ENCODE measurements around the gene KCND2. TPM values are rescaled to one million over a fixed set of nuclear protein-coding genes. Genes with fewer than 3 reads are reported as not detected.

The KCND2 gene
- total RNA-seq, 2 experiments from 2014 or later, result not detected

- Mint-ChIP-seq H3K4me1 (no peaks in the 10 kb centered on the region), H3K4me3 (no peak overlapping the region), H3K36me3 (ENCODE audit: low read depth) (no peaks in the 10 kb centered on the region), H3K27ac (no peak overlapping the region), H3K9me3 (peaks cover 25% of the 10 kb centered on the region), H3K27me3 (no peaks in the 10 kb centered on the region)
- POLR2A ChIA-PET, result no interaction called here
- DNase-seq, result no peak
- CTCF ChIA-PET, result no interaction called here
Observed at GRCh38 chr7:120452665-120453064, 179.7 kb downstream of the KCND2 start.

- no peaks in the 10 kb centered on the region for H3K36me3 Mint-ChIP-seq (ENCODE audit: low read depth)
- ChIA-PET CTCF (no interaction called here), POLR2A (no interaction called here)
- no peaks in the 10 kb centered on the region for H3K27me3 Mint-ChIP-seq
- DNase-seq, result no peak
- peaks cover 24% of the 10 kb centered on the region for H3K9me3 Mint-ChIP-seq
- no peak overlapping the region for H3K27ac Mint-ChIP-seq
- H3K4me1 Mint-ChIP-seq, result no peaks in the 10 kb centered on the region
- H3K4me3 Mint-ChIP-seq, result no peak overlapping the region
Observed at GRCh38 chr7:120456699-120457098, 183.7 kb downstream of the KCND2 start.

- H3K4me3 Mint-ChIP-seq, result no peak overlapping the region
- CTCF ChIA-PET, result interaction anchor here (0.7 kb wide), 1 partner anchor 215 kb away, joined by 5 read pairs; no protein-coding TSS in a partner anchor
- H3K9me3 Mint-ChIP-seq, result peaks cover 13% of the 10 kb centered on the region
- no peaks in the 10 kb centered on the region for H3K27me3 Mint-ChIP-seq
- no peaks in the 10 kb centered on the region for H3K4me1 Mint-ChIP-seq
- H3K27ac Mint-ChIP-seq, result no peak overlapping the region
- POLR2A ChIA-PET, result no interaction called here
- H3K36me3 Mint-ChIP-seq (ENCODE audit: low read depth), result no peaks in the 10 kb centered on the region
- DNase-seq, result no peak
Observed at GRCh38 chr7:120460949-120461348, 188.0 kb downstream of the KCND2 start.

DNA sequence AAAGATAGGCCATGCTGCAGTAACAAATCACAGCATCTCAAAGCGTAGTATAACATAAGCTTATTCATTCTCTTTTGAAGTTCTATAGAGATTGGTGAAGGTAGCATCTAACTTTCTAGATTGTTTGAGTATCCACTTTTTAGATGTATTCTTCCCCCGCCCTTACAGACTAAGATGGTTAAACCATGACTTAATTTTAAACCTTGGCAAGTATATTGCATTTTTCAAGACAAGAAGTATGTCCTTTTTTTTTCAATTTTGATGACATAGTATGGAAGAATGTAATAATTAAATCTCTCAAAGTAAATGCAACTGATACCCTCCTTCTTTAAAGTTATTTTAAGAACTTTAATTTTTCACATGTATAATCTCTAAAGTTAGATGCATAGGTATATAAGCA, 190.0 kb downstream of the KCND2 start:
- ChIA-PET CTCF (no interaction called here), POLR2A (no interaction called here)
- Mint-ChIP-seq H3K36me3 (ENCODE audit: low read depth) (no peaks in the 10 kb centered on the region), H3K4me1 (no peaks in the 10 kb centered on the region), H3K9me3 (peaks cover 2% of the 10 kb centered on the region), H3K27ac (no peak overlapping the region), H3K4me3 (no peak overlapping the region), H3K27me3 (no peaks in the 10 kb centered on the region)
- DNase-seq, result no peak

DNA sequence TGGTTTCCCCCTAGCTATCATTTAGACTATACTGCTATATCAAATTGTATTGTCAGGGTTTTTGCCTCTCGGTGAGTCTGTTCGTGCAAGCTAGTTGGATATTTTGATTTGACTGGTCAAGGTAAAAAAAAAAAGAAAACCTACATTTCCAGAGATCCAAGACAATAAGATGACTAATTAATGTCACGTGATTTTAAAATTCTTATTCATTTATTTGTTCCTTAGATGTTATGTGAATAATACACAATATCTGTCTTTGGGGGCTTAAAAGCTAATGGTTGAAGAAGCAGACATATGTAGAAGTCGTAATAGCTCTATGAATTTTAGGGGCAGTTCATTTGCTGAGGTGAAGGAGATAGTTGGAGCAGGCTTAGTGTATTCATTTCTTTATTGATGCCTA, 191.1 kb downstream of the KCND2 start:
- no peaks in the 10 kb centered on the region for H3K36me3 Mint-ChIP-seq (ENCODE audit: low read depth)
- H3K4me1 Mint-ChIP-seq, result no peaks in the 10 kb centered on the region
- H3K27ac Mint-ChIP-seq, result no peak overlapping the region
- no peak overlapping the region for H3K4me3 Mint-ChIP-seq
- ChIA-PET CTCF (no interaction called here), POLR2A (no interaction called here)
- H3K9me3 Mint-ChIP-seq, result no peaks in the 10 kb centered on the region
- H3K27me3 Mint-ChIP-seq, result no peaks in the 10 kb centered on the region
- no peak for DNase-seq

DNA sequence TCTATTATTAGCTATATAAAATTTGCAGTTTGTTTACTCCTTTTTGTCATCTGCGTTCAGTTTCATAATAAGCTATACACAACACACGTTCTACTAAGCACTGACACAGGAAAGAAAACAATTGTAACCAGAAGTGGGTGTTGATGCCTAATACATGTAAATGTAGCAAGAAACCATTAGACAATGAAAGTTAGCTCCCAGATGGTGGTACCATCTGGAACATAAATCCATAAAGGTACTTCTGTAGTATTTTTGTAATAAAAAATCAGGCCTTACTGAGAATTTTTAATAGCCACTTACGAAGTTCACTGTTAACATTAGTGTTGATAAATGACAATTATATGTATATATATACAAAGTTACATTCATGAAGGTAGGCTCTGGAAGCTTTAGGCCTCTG, 194.7 kb downstream of the KCND2 start:
- H3K9me3 Mint-ChIP-seq, result peaks cover 2% of the 10 kb centered on the region
- ChIA-PET CTCF (no interaction called here), POLR2A (no interaction called here)
- H3K36me3 Mint-ChIP-seq (ENCODE audit: low read depth), result no peaks in the 10 kb centered on the region
- H3K4me1 Mint-ChIP-seq, result no peaks in the 10 kb centered on the region
- no peak for DNase-seq
- H3K27ac Mint-ChIP-seq, result no peak overlapping the region
- H3K27me3 Mint-ChIP-seq, result no peaks in the 10 kb centered on the region
- H3K4me3 Mint-ChIP-seq, result no peak overlapping the region

DNA sequence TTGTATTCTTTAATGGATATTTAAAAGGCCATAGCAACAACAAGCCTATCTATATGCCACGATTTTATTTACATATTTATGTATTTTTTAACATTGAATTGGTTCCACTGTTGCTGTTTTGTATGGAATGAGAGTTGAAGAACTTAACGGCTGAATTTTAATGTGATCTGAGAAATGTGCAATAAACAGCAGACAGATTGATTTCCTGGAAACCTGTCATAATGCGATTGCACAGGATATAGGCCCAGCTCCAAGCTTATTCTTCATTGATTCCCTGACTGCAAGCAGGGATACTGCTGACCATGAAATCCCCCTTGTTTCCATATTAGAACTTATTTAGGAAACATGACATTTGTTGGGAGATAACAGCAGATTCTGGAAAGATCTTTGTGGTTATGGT, 195.6 kb downstream of the KCND2 start:
- Mint-ChIP-seq H3K36me3 (ENCODE audit: low read depth) (no peaks in the 10 kb centered on the region), H3K27me3 (no peaks in the 10 kb centered on the region), H3K27ac (no peak overlapping the region), H3K4me3 (no peak overlapping the region), H3K4me1 (no peaks in the 10 kb centered on the region), H3K9me3 (peaks cover 2% of the 10 kb centered on the region)
- CTCF ChIA-PET, result no interaction called here
- DNase-seq, result no peak
- POLR2A ChIA-PET, result no interaction called here

GRCh38 chr7:120472892-120473291, 199.9 kb downstream of the KCND2 start:
- POLR2A ChIA-PET, result no interaction called here
- Mint-ChIP-seq H3K27ac (no peak overlapping the region), H3K27me3 (no peaks in the 10 kb centered on the region), H3K36me3 (ENCODE audit: low read depth) (no peaks in the 10 kb centered on the region), H3K4me3 (no peak overlapping the region), H3K9me3 (peaks cover 8% of the 10 kb centered on the region), H3K4me1 (no peaks in the 10 kb centered on the region)
- no peak for DNase-seq
- CTCF ChIA-PET, result no interaction called here

- DNase-seq, result no peak
- no peaks in the 10 kb centered on the region for H3K27me3 Mint-ChIP-seq
- peaks cover 8% of the 10 kb centered on the region for H3K9me3 Mint-ChIP-seq
- CTCF ChIA-PET, result no interaction called here
- no peaks in the 10 kb centered on the region for H3K36me3 Mint-ChIP-seq (ENCODE audit: low read depth)
- no peaks in the 10 kb centered on the region for H3K4me1 Mint-ChIP-seq
- H3K27ac Mint-ChIP-seq, result no peak overlapping the region
- no peak overlapping the region for H3K4me3 Mint-ChIP-seq
- POLR2A ChIA-PET, result no interaction called here
Observed at GRCh38 chr7:120473352-120473751, 200.4 kb downstream of the KCND2 start.

- no peaks in the 10 kb centered on the region for H3K27me3 Mint-ChIP-seq
- DNase-seq, result no peak
- no peaks in the 10 kb centered on the region for H3K36me3 Mint-ChIP-seq (ENCODE audit: low read depth)
- peaks cover 8% of the 10 kb centered on the region for H3K9me3 Mint-ChIP-seq
- H3K4me3 Mint-ChIP-seq, result no peak overlapping the region
- CTCF ChIA-PET, result no interaction called here
- H3K27ac Mint-ChIP-seq, result no peak overlapping the region
- POLR2A ChIA-PET, result no interaction called here
- no peaks in the 10 kb centered on the region for H3K4me1 Mint-ChIP-seq
Observed at GRCh38 chr7:120475994-120476393, 203.0 kb downstream of the KCND2 start.

- H3K4me1 Mint-ChIP-seq, result no peaks in the 10 kb centered on the region
- H3K27ac Mint-ChIP-seq, result no peak overlapping the region
- H3K9me3 Mint-ChIP-seq, result peaks cover 6% of the 10 kb centered on the region
- ChIA-PET POLR2A (no interaction called here), CTCF (no interaction called here)
- no peak overlapping the region for H3K4me3 Mint-ChIP-seq
- no peaks in the 10 kb centered on the region for H3K36me3 Mint-ChIP-seq (ENCODE audit: low read depth)
- no peak for DNase-seq
- H3K27me3 Mint-ChIP-seq, result no peaks in the 10 kb centered on the region
Observed at GRCh38 chr7:120480472-120480871, 207.5 kb downstream of the KCND2 start.

- H3K9me3 Mint-ChIP-seq, result peaks cover 4% of the 10 kb centered on the region
- no peak overlapping the region for H3K27ac Mint-ChIP-seq
- H3K36me3 Mint-ChIP-seq (ENCODE audit: low read depth), result no peaks in the 10 kb centered on the region
- POLR2A ChIA-PET, result no interaction called here
- H3K4me1 Mint-ChIP-seq, result no peaks in the 10 kb centered on the region
- H3K4me3 Mint-ChIP-seq, result no peak overlapping the region
- H3K27me3 Mint-ChIP-seq, result no peaks in the 10 kb centered on the region
- CTCF ChIA-PET, result no interaction called here
- no peak for DNase-seq
Observed at GRCh38 chr7:120480930-120481329, 208.0 kb downstream of the KCND2 start.

- H3K4me1 Mint-ChIP-seq, result no peaks in the 10 kb centered on the region
- H3K27me3 Mint-ChIP-seq, result no peaks in the 10 kb centered on the region
- peaks cover 2% of the 10 kb centered on the region for H3K9me3 Mint-ChIP-seq
- ChIA-PET CTCF (no interaction called here), POLR2A (no interaction called here)
- H3K36me3 Mint-ChIP-seq (ENCODE audit: low read depth), result no peaks in the 10 kb centered on the region
- H3K27ac Mint-ChIP-seq, result no peak overlapping the region
- DNase-seq, result no peak
- no peak overlapping the region for H3K4me3 Mint-ChIP-seq
Observed at GRCh38 chr7:120486164-120486563, 213.2 kb downstream of the KCND2 start.

GRCh38 chr7:120502132-120502531, 229.2 kb downstream of the KCND2 start:
- no peak for DNase-seq
- CTCF ChIA-PET, result no interaction called here
- Mint-ChIP-seq H3K4me3 (no peak overlapping the region), H3K27me3 (no peaks in the 10 kb centered on the region), H3K4me1 (no peaks in the 10 kb centered on the region), H3K9me3 (no peaks in the 10 kb centered on the region), H3K36me3 (ENCODE audit: low read depth) (no peaks in the 10 kb centered on the region), H3K27ac (no peak overlapping the region)
- POLR2A ChIA-PET, result no interaction called here

DNA sequence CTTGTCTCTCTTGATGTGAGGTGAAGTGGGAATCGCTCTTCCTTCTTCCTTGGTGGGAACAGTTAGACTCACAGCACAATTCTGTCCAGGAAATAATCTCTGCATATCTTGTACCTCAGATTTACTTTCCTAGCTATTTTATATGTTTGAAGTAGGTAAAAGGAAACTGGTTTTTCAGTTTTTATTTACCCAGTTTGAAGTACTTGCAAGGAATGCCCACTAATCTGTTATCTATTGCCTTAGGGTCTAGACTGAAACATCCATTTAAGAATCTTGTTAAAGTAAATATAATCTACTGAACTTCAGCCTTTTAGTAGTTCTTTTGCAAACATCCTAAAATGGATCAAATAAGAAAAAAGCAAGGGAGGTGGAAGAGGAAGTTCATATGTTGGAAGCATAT, 229.8 kb downstream of the KCND2 start:
- ChIA-PET POLR2A (no interaction called here), CTCF (no interaction called here)
- Mint-ChIP-seq H3K4me1 (no peaks in the 10 kb centered on the region), H3K4me3 (no peak overlapping the region), H3K9me3 (no peaks in the 10 kb centered on the region), H3K27ac (no peak overlapping the region), H3K27me3 (no peaks in the 10 kb centered on the region), H3K36me3 (ENCODE audit: low read depth) (no peaks in the 10 kb centered on the region)
- DNase-seq, result no peak
